Naive thymus-derived CD8-positive, alpha-beta T cell (primary cell): ENCODE results near the gene PBX2. TPM values are rescaled to one million over a fixed set of nuclear protein-coding genes. Genes with fewer than 3 reads are reported as not detected.

Experiments used
- ATAC-seq, 2 donors: fragments of 150-1000 bp; cut with Tn5 transposase in 1 of 2; sonication (Bioruptor Pico), chemical (Tn5 transposase) in 1 of 2; 1 replicate in 1 of 2; 2 replicates in 1 of 2; pipeline ENCODE4 v1.10.0; 2021; ENCODE audit warnings: mild to moderate bottlenecking in 2 of 2, moderate library complexity in 2 of 2
- POLR2A ChIA-PET: fragments of 350-600 bp; sonication (Branson Sonifier 250); formaldehyde crosslinking; loops from one replicate; lab custom pipeline; 2021; ENCODE audit warnings: antibody characterized with exemption; lab: Charles Lee
- DNase-seq, 10 donors: peaks; one replicate each; pipeline versions ENCODE4 v3.0.0 to v3.0.0-alpha.2; 2020 to 2022
- H3K27ac Mint-ChIP-seq, 10 donors: one replicate each; pipeline ENCODE4 v1.8.0; 2020 to 2022; ENCODE audit warnings: mild to moderate bottlenecking in 10 of 10, mixed read lengths in 10 of 10, moderate library complexity in 4 of 10, inconsistent platforms in 1 of 10
- H3K27me3 Mint-ChIP-seq, 5 donors: one replicate each; pipeline ENCODE4 v1.8.0; 2021 to 2022; ENCODE audit warnings: mixed read lengths in 5 of 5
- H3K36me3 Mint-ChIP-seq, 3 donors: one replicate each; pipeline ENCODE4 v1.8.0; 2020 to 2022; ENCODE audit warnings: mixed read lengths in 3 of 3, mild to moderate bottlenecking in 2 of 3, inconsistent platforms in 1 of 3
- H3K4me1 Mint-ChIP-seq, 4 donors: one replicate each; pipeline ENCODE4 v1.8.0; 2021 to 2022; ENCODE audit warnings: mixed read lengths in 4 of 4
- H3K4me3 Mint-ChIP-seq, 10 donors: one replicate each; pipeline ENCODE4 v1.8.0; 2020 to 2022; ENCODE audit warnings: mild to moderate bottlenecking in 10 of 10, mixed read lengths in 10 of 10, moderate library complexity in 6 of 10, inconsistent platforms in 1 of 10
- H3K9me3 Mint-ChIP-seq, 9 donors: one replicate each; pipeline ENCODE4 v1.8.0; 2020 to 2022; ENCODE audit warnings: mixed read lengths in 9 of 9, mild to moderate bottlenecking in 3 of 9, inconsistent platforms in 1 of 9, moderate library complexity in 1 of 9
- polyA plus RNA-seq, 3 donors: library from polyadenylated mRNA; unstranded; fragments of 300-500 nt; fragmentation: Illumina TruSeq; gene quantifications; one replicate each; pipeline ENCODE4 v1.2.3, GENCODE V29; 2021
- total RNA-seq, 8 experiments: library from RNA in 2 of 8; stranded (reverse) in 2 of 8; gene quantifications; one replicate each; pipeline ENCODE4 v1.2.3 and lab custom pipeline; 2021 to 2026

PBX2 gene, protein sequence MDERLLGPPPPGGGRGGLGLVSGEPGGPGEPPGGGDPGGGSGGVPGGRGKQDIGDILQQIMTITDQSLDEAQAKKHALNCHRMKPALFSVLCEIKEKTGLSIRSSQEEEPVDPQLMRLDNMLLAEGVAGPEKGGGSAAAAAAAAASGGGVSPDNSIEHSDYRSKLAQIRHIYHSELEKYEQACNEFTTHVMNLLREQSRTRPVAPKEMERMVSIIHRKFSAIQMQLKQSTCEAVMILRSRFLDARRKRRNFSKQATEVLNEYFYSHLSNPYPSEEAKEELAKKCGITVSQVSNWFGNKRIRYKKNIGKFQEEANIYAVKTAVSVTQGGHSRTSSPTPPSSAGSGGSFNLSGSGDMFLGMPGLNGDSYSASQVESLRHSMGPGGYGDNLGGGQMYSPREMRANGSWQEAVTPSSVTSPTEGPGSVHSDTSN
- total RNA-seq (100 to 1,000 TPM; 173 to 174 TPM), polyA plus RNA-seq (1 to 10 TPM; 1.6 to 2.2 (median 2.0) TPM), total RNA-seq (lab: John Stamatoyannopoulos, UW) (31.9 to 82.1 (median 63.9) reads per million in 6 experiments)

DNA sequence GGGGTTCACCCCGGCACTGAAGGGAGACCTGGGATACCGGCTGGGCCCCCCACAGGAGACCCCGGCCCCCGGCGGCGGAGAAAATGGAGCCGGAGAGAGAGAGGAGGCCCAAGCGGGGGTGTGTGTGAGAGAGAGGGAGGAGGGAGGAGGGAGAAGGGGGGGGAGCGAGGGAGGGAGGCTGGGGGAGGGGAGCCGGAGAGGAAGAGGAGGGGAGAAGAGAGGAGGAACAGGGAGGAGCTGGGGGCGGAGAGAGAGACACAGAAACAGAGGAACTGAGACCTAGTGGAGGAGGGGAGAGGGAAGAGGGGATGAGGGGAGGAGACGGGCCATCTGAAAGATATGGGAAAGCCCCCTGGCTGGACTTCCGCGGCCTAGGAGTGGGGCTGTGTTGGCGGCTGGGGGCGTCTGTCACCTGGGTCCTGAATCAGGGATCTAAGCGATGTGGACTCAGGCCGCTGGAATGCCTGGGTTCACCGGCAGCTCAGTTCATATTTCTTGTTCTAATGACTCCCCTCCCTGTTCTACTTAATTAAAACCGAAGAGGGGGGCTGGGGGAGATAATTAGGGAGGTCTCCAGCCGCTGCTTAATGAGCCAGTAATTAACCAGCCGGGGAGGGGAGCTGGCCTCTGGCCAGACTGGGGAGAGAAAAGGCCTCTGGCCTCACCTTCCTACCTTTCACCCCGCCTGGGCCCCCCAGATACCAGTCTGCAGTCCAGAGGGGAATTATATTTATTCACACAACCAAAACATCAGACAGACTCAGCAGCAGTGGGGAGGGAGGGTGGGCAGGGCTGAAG is at the start of gene PBX2:
PBX2 (minus strand) TSS at position 149 of the 798 bp plus-strand sequence. CDS start 287 bp downstream, outside the sequence.
- POLR2A ChIA-PET: interaction anchor here (0.6 to 12.3 kb wide), 11 partner anchors 10 to 782 kb away, joined by 3 to 303 read pairs (median 4); partner anchors contain the start of genes AGER, AGPAT1, ATF6B and DXO
- peaks cover 49 to 79% (median 65%) of the 10 kb centered on the region in 4 donors for H3K4me1 Mint-ChIP-seq
- peak within 1 kb of the TSS; percentile 94 to 100 (median 98) for H3K4me3 Mint-ChIP-seq
- peak within 1 kb of the TSS; percentile 91 to 100 (median 98) for H3K27ac Mint-ChIP-seq
- no peaks in the 10 kb centered on the region for H3K9me3 Mint-ChIP-seq
- ATAC-seq: peak; percentile 40 to 58
- peak; percentile 52 to 92 (median 68) for DNase-seq
- peaks cover 6 to 49% (median 22%) of the 10 kb centered on the region in 3 donors for H3K36me3 Mint-ChIP-seq
- H3K27me3 Mint-ChIP-seq: no peaks in the 10 kb centered on the region

DNA sequence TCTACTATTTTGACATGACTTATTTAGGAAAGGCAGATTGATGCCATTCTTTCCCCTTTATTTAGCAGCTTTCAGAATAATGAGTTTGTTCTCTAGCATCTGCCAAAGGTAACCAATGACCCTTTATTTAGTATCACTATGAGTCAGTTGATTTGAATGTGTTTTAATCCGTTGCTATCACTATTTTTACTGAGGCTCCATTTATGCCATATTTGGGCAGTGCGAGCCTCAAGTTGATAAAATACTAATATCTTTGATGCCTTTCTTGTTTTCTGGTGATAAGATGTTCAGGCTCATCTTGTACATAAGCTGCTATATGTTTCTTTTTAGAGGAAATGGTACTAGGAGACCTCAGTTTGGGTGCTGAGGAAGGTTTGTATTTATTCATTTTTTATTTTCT is 49.5 kb upstream of the PBX2 start:
- POLR2A ChIA-PET: no interaction called here

DNA sequence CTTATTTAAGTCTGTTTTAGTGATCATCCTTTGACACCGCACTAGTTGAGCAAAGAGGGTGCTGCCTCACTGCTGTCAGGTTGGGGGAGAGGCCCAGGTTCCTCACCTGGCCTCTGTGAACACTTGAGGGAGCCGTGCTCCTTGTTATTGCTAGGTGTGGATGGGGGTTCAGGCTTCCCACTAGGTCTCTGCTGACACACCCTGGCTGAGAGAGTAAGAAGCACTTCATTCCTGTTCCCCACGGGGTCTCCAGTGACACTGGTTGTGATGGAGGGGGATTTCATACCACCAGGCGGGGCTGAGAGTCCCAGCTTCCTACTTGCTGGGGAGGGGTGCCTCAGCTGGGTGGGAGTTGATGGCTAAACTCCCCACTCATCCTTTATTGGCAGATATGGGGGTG is 44.9 kb upstream of the PBX2 start:
- Mint-ChIP-seq H3K9me3 (no peaks in the 10 kb centered on the region), H3K27ac (peak overlapping the region in 1 of 10 donors; percentile 34), H3K4me3 (no peak overlapping the region), H3K36me3 (no peaks in the 10 kb centered on the region), H3K27me3 (peaks cover 0 to 2% (median 0%) of the 10 kb centered on the region in 5 donors), H3K4me1 (peaks cover 0 to 11% (median 3%) of the 10 kb centered on the region in 4 donors)
- peak; percentile 47 to 80 for ATAC-seq
- DNase-seq: peak in 2 of 10 donors; percentile 15
- POLR2A ChIA-PET: interaction anchor here (0.6 kb wide), 1 partner anchor 100 kb away, joined by 3 read pairs; no protein-coding TSS in a partner anchor

More for the DNA sequence above, 49.5 kb upstream of the PBX2 start:
- H3K36me3 Mint-ChIP-seq: no peaks in the 10 kb centered on the region
- peaks cover 0 to 2% (median 0%) of the 10 kb centered on the region in 5 donors for H3K27me3 Mint-ChIP-seq
- peaks cover 2 to 11% (median 4%) of the 10 kb centered on the region in 4 donors for H3K4me1 Mint-ChIP-seq
- DNase-seq (no peak), ATAC-seq (no peak)
- H3K9me3 Mint-ChIP-seq: no peaks in the 10 kb centered on the region
- H3K27ac Mint-ChIP-seq: peak overlapping the region in 2 of 10 donors; percentile 0 to 9
- H3K4me3 Mint-ChIP-seq: no peak overlapping the region

DNA sequence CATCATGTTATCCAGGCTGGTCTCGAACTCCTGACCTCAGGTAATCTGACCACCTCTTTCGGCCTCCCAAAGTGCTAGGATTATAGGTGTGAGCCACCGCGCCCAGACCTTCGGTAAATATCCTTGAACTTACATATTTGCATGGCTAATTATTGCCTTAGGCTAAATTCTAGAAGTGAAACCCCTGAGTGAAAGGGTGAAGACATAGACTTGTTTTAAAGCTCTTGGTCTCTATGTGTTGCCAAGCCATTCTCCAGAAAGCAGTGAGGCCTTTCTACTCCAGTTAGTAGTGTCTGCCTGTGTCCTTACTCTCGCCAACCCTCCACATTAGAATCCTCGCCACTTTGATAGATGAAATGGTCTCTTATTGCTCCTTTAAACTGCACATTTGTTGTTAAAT is 36.4 kb upstream of the PBX2 start:
- H3K9me3 Mint-ChIP-seq: no peaks in the 10 kb centered on the region
- no peaks in the 10 kb centered on the region for H3K36me3 Mint-ChIP-seq
- POLR2A ChIA-PET: interaction anchor here (0.7 kb wide), 1 partner anchor 7 kb away, joined by 4 read pairs; no protein-coding TSS in a partner anchor
- no peaks in the 10 kb centered on the region for H3K27me3 Mint-ChIP-seq
- H3K27ac Mint-ChIP-seq: no peak overlapping the region
- ATAC-seq (no peak), DNase-seq (no peak)
- H3K4me3 Mint-ChIP-seq: no peak overlapping the region
- H3K4me1 Mint-ChIP-seq: peaks cover 21 to 46% (median 24%) of the 10 kb centered on the region in 4 donors

DNA sequence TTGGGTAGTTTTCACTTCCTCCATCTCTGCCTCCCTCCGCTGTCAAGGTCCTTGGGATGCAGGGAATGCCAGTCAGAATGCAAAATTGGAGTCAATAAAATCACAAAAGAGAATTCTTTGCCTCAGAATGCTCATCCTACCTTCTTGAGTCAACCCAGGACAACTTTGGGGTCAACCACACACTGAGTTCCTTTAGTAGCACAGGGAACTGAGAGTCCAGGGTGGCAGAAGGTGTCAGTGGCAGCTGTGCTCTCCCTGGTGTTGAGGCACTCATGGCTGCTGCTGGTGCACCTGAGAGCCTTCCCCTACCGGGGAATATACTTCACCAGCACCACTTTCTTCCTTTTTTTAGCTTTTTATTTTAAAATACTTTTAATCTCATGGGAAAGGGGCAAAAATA is 34.7 kb upstream of the PBX2 start:
- Mint-ChIP-seq H3K27ac (peak overlapping the region in 6 of 10 donors; percentile 14 to 70 (median 55)), H3K9me3 (no peaks in the 10 kb centered on the region), H3K4me3 (no peak overlapping the region), H3K4me1 (peaks cover 21 to 46% (median 24%) of the 10 kb centered on the region in 4 donors), H3K36me3 (no peaks in the 10 kb centered on the region), H3K27me3 (no peaks in the 10 kb centered on the region)
- ATAC-seq (no peak), DNase-seq (no peak)
- POLR2A ChIA-PET: no interaction called here

DNA sequence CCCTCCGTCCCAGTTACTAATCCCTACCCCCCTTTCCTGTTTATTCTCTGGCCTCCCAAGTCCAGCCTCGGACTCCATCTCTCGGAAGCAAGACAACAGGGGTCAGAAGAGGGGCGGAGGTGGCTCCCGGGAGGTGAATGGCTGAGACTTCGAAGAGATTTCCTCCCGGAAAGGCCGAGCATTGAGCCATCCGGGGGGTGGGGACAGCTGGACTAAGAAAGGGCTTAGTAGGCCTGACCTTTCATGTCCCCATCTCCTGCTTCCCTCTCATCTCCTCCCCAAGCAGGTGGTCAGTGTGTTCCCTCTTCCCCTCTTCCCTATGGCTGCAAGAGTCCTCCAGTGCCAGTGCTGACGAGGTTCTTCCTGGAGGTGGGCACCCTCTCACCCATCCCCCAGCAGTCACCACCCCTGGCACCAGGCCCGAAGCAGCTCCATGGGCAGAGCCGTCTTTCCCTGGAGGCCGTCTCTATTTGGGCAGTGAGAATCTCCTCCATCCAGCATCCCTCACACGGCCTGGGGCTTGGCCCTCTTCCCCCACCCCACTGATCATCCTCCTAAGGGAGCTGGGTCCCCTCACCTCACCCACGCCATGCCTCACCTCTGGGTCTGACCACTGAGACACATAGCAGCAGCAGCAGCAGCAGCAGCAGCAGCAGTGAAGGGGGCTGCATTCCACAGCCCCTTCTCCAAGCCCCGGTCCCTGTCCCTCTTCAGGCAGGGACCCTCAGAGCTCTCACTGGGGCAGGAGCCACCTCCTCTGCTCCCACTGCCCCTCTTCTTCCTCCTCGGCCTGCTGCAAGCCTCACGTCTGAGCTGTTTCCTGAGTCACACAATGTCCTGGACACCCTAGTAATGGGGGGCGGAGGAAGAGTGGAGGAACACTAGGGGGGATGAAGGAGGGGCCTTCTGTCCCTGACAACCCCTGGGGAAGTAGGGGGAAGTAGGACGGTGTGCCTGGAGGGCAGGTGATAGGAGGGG is 33.5 kb upstream of the PBX2 start, which contains the start of gene NOTCH4:
NOTCH4 (minus strand) TSS at position 810 of the 978 bp plus-strand sequence; CDS start at position 671, 139 bp downstream.
- Mint-ChIP-seq H3K27ac (peak within 1 kb of the TSS in 9 of 10 donors; percentile 52 to 91 (median 57)), H3K4me1 (peaks cover 21 to 44% (median 24%) of the 10 kb centered on the region in 4 donors), H3K4me3 (peak within 1 kb of the TSS in 1 of 10 donors; percentile 8), H3K36me3 (no peaks in the 10 kb centered on the region), H3K9me3 (no peaks in the 10 kb centered on the region), H3K27me3 (no peaks in the 10 kb centered on the region)
- POLR2A ChIA-PET: no interaction called here
- ATAC-seq (no peak), DNase-seq (no peak)

DNA sequence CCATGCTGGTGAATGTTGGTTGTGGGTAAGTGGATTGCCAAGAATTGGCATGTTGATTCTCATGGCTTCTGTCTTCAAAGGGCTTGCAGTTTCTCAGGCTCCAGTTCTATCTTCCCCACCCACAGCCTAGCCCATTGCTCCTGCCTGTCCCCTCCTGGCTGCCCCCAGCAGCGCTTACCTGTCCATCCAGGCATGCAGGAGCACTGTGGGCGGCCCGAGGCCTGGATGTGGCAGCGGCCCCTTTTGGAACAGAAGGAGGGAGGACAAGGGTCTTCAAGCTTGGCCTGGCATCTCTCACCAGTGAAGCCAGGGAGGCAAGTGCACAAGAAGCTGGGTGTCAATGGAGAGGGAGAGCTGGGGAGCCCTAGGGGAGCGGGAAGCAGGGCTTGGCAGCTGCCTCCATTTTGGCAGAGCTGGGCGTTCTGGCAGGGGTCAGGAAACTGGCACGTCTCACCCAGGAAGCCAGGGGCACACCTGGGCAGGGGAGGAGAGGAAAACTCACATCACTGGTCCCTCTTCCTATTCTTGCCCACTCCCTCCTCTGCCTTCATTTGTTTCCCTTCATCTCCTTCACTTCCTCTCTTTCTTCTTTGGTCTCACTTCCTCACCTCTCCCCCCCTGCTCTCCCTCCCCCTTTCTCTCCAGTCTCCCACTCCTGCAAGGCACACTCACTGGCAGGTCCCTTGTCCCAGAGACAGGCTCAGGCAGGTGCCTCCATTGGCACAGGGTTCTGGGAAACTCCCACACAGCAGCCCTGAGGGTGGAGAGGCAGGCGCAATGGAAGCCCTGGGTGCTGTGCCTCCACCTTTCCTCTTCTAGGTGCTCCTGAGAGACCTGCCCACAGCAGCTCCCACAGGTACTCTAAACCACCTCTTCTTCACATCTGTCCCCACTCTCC is 32.6 kb upstream of the PBX2 start:
- peak overlapping the region in 6 of 10 donors; percentile 41 to 91 (median 68) for H3K27ac Mint-ChIP-seq
- H3K27me3 Mint-ChIP-seq: peaks cover 0 to 3% (median 0%) of the 10 kb centered on the region in 5 donors
- no peak for ATAC-seq
- POLR2A ChIA-PET: interaction anchor here (1.2 kb wide), 1 partner anchor 726 kb away, joined by 4 read pairs; no protein-coding TSS in a partner anchor
- H3K4me1 Mint-ChIP-seq: peaks cover 22 to 40% (median 25%) of the 10 kb centered on the region in 4 donors
- peak overlapping the region in 1 of 10 donors; percentile 8 for H3K4me3 Mint-ChIP-seq
- H3K9me3 Mint-ChIP-seq: no peaks in the 10 kb centered on the region
- DNase-seq: no peak
- H3K36me3 Mint-ChIP-seq: no peaks in the 10 kb centered on the region

DNA sequence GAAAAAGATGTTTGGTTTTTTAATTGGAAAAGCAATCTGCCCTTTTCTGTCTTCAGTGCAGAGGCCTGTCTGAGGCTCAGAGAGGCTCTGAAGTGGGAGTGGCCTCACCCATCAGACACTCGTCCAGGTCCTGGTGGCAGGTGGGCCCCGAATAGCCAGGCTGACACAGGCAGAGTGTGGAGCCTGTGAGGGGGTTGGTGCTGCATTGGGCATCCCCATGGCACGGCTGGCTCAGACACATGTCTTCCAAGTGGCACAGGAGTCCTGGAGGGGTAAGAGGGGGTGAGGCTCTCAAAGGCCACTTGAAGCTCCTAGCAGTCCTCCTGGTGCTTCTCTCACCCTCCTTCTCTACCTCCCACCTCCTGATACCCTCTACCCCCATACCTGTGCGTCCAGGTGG is 30.0 kb upstream of the PBX2 start:
- Mint-ChIP-seq H3K36me3 (no peaks in the 10 kb centered on the region), H3K9me3 (no peaks in the 10 kb centered on the region), H3K27me3 (peaks cover 0 to 5% (median 0%) of the 10 kb centered on the region in 5 donors), H3K27ac (no peak overlapping the region), H3K4me1 (peaks cover 19 to 29% (median 21%) of the 10 kb centered on the region in 4 donors), H3K4me3 (peak overlapping the region in 1 of 10 donors; percentile 16)
- POLR2A ChIA-PET: no interaction called here
- ATAC-seq: no peak
- DNase-seq: no peak

DNA sequence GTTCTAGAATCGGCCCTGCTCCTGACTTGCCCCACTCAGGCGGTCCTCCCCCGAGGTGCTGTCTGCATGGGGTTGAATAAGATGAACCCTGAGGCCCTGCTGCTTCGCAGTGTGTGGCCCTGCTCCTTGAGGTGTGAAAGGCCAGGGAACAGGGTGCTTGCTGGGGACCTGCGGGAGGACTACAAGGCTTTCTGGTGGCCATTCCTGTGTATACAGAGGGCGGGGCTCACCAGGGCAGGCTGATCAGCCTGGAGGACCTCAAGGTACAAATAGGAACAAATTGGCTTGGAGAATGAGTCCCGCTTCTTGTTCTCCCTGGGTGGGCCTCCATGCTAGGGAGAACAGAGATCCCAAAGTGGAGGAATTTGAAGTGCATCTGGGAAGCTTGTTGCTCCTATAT is 28.2 kb upstream of the PBX2 start:
- ATAC-seq: no peak

DNA sequence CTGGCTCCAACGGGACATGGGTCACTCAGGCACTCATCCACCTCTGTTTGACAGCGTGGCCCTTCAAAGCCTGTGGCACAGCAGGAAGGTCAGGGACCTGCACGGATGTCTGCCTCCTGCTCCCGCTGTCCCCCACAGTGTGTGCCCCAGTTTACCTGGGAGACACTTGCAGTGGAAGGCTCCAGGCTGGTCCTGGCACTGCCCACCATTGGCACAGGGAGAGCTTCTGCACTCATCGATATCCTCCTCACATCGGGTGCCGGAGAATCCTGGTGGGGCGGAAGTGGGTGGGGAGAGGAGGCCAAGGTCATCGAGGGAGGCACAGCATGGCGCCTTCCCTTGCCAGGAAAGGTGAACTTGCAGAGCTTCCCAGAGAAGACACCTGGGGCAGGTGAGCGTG is 27.0 kb upstream of the PBX2 start:
- Mint-ChIP-seq H3K27ac (no peak overlapping the region), H3K27me3 (peaks cover 0 to 5% (median 0%) of the 10 kb centered on the region in 5 donors), H3K36me3 (no peaks in the 10 kb centered on the region), H3K4me3 (no peak overlapping the region), H3K4me1 (peaks cover under 1 to 8% (median 4%) of the 10 kb centered on the region in 4 donors), H3K9me3 (no peaks in the 10 kb centered on the region)
- POLR2A ChIA-PET: no interaction called here
- ATAC-seq (no peak), DNase-seq (no peak)

More for the DNA sequence above, 28.2 kb upstream of the PBX2 start:
- no peak for DNase-seq
- no peaks in the 10 kb centered on the region for H3K9me3 Mint-ChIP-seq
- H3K27me3 Mint-ChIP-seq: peaks cover 0 to 5% (median 0%) of the 10 kb centered on the region in 5 donors
- H3K27ac Mint-ChIP-seq: no peak overlapping the region
- no peak overlapping the region for H3K4me3 Mint-ChIP-seq
- POLR2A ChIA-PET: interaction anchor here (0.5 kb wide), 1 partner anchor 117 kb away, joined by 6 read pairs; no protein-coding TSS in a partner anchor
- H3K36me3 Mint-ChIP-seq: no peaks in the 10 kb centered on the region
- H3K4me1 Mint-ChIP-seq: peaks cover 12 to 17% (median 14%) of the 10 kb centered on the region in 4 donors
